Measurements from ENCODE around the gene CIAPIN1. TPM values are rescaled to one million over a fixed set of nuclear protein-coding genes. Genes with fewer than 3 reads are reported as not detected.

CIAPIN1 gene
- total and polyA plus RNA-seq, 2 of the 4 experiments (the other 2 are of a cell fraction), result 41.6 to 47.7 TPM

GRCh38 chr16:57406881-57407280, 40.3 kb downstream of the CIAPIN1 start:
- Histone ChIP-seq H2BK20ac (ENCODE audit: low read depth, low read length) (no peak overlapping the region), H3K18ac (ENCODE audit: low read depth, low read length) (no peak overlapping the region), H3K4me1 (ENCODE audit: control insufficient read depth, insufficient read depth, low read length) (no peaks in the 10 kb centered on the region), H2AK9ac (replicated peaks; ENCODE audit: low read depth, low read length, poor library complexity) (no peak overlapping the region), H3K56ac (ENCODE audit: extremely low read depth, insufficient read depth, low read length) (no peak overlapping the region), H3K27me3 (ENCODE audit: control insufficient read depth, insufficient read depth, low read length) (peaks cover 59% of the 10 kb centered on the region), H3K4ac (ENCODE audit: low read depth, low read length) (no peak overlapping the region), H4K8ac (ENCODE audit: low read depth in 2 of 2, low read length in 2 of 2) (no peak overlapping the region), H3K9me3 (ENCODE audit: control insufficient read depth, insufficient read depth, low read length) (no peaks in the 10 kb centered on the region), H4K5ac (ENCODE audit: low read depth, low read length) (no peak overlapping the region), H2BK15ac (ENCODE audit: low read depth, low read length) (no peak overlapping the region), H2AK5ac (ENCODE audit: low read depth, low read length) (no peak overlapping the region), H3K23ac (ENCODE audit: low read depth, low read length) (no peak overlapping the region), H2AFZ (replicated peaks; ENCODE audit: low read length, poor library complexity) (no peak overlapping the region), H3K36me3 (ENCODE audit: control insufficient read depth, insufficient read depth, low read length) (no peaks in the 10 kb centered on the region), H3K14ac (replicated peaks; ENCODE audit: low read depth, low read length) (no peak overlapping the region), H4K91ac (ENCODE audit: insufficient read depth, low read depth, low read length) (no peak overlapping the region), H3K79me1 (ENCODE audit: low read depth in 1 of 2, low read length in 2 of 2) (no peaks in the 10 kb centered on the region), H4K20me1 (ENCODE audit: insufficient read depth, low read length) (no peaks in the 10 kb centered on the region), H2BK5ac (ENCODE audit: low read depth, low read length, poor library complexity, severe bottlenecking) (no peak overlapping the region), H3K9ac (ENCODE audit: low read depth, low read length) (no peak overlapping the region), H3K27ac (ENCODE audit: insufficient read depth, low read length) (no peak overlapping the region), H3K4me2 (ENCODE audit: low read depth, low read length) (no peak overlapping the region), H2BK120ac (ENCODE audit: low read depth, low read length) (no peak overlapping the region), H3K9me1 (ENCODE audit: insufficient read depth, low read length) (no peaks in the 10 kb centered on the region), H3K4me3 (ENCODE audit: insufficient read depth, low read depth, low read length) (no peak overlapping the region)
- POLR2A ChIA-PET (ENCODE audit: unreplicated experiment), result no interaction called here
- in situ Hi-C loops (cut with MboI; ENCODE audit: low sequenced_read_pairs), result no loop called here
- no TSS peak for BruUV-seq (replicated peaks)
- dilution Hi-C loops (cut with HindIII; ENCODE audit: low sequenced_read_pairs, unreplicated experiment), result no loop called here
- WGBS, 2 experiments (ENCODE audit: extremely low coverage in 2 of 2, insufficient read length in 1 of 2), result no CpG with 5 or more reads among the region's 2 CpGs
- CTCF ChIA-PET, result no interaction called here
- intact Hi-C loops (cut with micrococcal nuclease), result no loop called here
- DNase-seq (no peak), ATAC-seq (ENCODE audit: low read depth) (no peak)
- no peak for TF ChIP-seq RCOR1 (IDR thresholded peaks at IDR 0.05; ENCODE audit: insufficient replicate concordance, low read length)
- TF ChIP-seq CEBPB (IDR thresholded peaks at IDR 0.05; ENCODE audit: low read depth, low read length), result no peak
- TF ChIP-seq NFE2L2 (IDR thresholded peaks at IDR 0.05; ENCODE audit: low read depth, low read length), result no peak
- no peak for TF ChIP-seq MXI1 (IDR thresholded peaks at IDR 0.05; ENCODE audit: borderline replicate concordance, low read depth, low read length)
- TF ChIP-seq RAD21 (IDR thresholded peaks at IDR 0.05; ENCODE audit: low read length), result no peak
- no peak for TF ChIP-seq FOS (IDR thresholded peaks at IDR 0.05; ENCODE audit: low read depth, low read length)
- TF ChIP-seq POLR2A (IDR thresholded peaks at IDR 0.05; ENCODE audit: low read depth, low read length), result no peak
